Left colon (tissue), 2 donors: Measurements from ENCODE around the gene GPRC5D. TPM values are rescaled to one million over a fixed set of nuclear protein-coding genes. Genes with fewer than 3 reads are reported as not detected.
A peak's percentile ranks its signal among the peaks of the same experiment; 100 is the strongest.

ENCODE experiments used
- ATAC-seq: fragments of 200-7000 bp; cut with Tn5 transposase; one replicate; pipeline ENCODE4 v1.9.1; 2020; ENCODE audit warnings: mild to moderate bottlenecking, moderate library complexity
- DNase-seq, 2 donors: peaks; one replicate each; pipeline ENCODE4 v3.0.0-alpha.2; 2020
- intact Hi-C, 2 donors: fragments of 100-400 bp; cut with DNase I in 1 of 2; cut with micrococcal nuclease in 1 of 2; formaldehyde crosslinking; loops; one replicate each; pipeline versions ENCODE4 v1.11.2 to v1.14.0; 2022; cut with DNase I, micrococcal nuclease
- total RNA-seq, 2 donors: library from RNA; stranded (reverse); fragmentation: NEBNext Ultra II Directional; extraction: Animal tissue kit (Norgen Biotek cat#: 25700); gene quantifications; one replicate each; pipeline ENCODE4 v1.2.1, GENCODE V29; 2021
- donor health status: DM: no; HTN: no; CAD: no.
- donor health status: DM: yes; HTN: yes; CAD: no.

GPRC5D gene
- total RNA-seq, 2 donors from 2014 or later, result 0.28 TPM; not detected in 1

- intact Hi-C loops, result no loop called here
- ATAC-seq, result no peak
- no peak for DNase-seq
Observed at GRCh38 chr12:12943586-12944260, 8.2 kb downstream of the GPRC5D start.

- DNase-seq (no peak), ATAC-seq (no peak)
- intact Hi-C loops, result no loop called here
Observed at GRCh38 chr12:12941450-12942350, 10.3 kb downstream of the GPRC5D start.

- ATAC-seq (no peak), DNase-seq (no peak)
- intact Hi-C loops, result no loop called here
Observed at GRCh38 chr12:12939888-12940287, 12.1 kb downstream of the GPRC5D start.

GRCh38 chr12:12938541-12938940, 13.4 kb downstream of the GPRC5D start:
- DNase-seq, result no peak
- ATAC-seq, result no peak
- intact Hi-C loops, result no loop called here

- intact Hi-C loops, result no loop called here
- DNase-seq (no peak), ATAC-seq (no peak)
Observed at GRCh38 chr12:12936983-12937491, 14.9 kb downstream of the GPRC5D start.

GRCh38 chr12:12934556-12934955, 17.4 kb downstream of the GPRC5D start:
- intact Hi-C loops, result no loop called here
- DNase-seq, result no peak
- no peak for ATAC-seq

GRCh38 chr12:12933742-12934141, 18.2 kb downstream of the GPRC5D start:
- DNase-seq (no peak), ATAC-seq (no peak)
- intact Hi-C loops, result no loop called here

GRCh38 chr12:12930633-12931219, 21.2 kb downstream of the GPRC5D start:
- no peak for ATAC-seq
- DNase-seq, result no peak
- intact Hi-C loops, result no loop called here

GRCh38 chr12:12929696-12930095, 22.3 kb downstream of the GPRC5D start:
- ATAC-seq (no peak), DNase-seq (no peak)
- intact Hi-C loops, result no loop called here

GRCh38 chr12:12927211-12928079, 24.5 kb downstream of the GPRC5D start:
- peak; percentile 93 for ATAC-seq
- peak; percentile 77 to 91 for DNase-seq
- intact Hi-C loops, result no loop called here

GRCh38 chr12:12926571-12927071, 25.3 kb downstream of the GPRC5D start:
- intact Hi-C loops, result no loop called here
- no peak for ATAC-seq
- no peak for DNase-seq

GRCh38 chr12:12925388-12925787, 26.6 kb downstream of the GPRC5D start:
- no peak for ATAC-seq
- no peak for DNase-seq
- intact Hi-C loops, result no loop called here

- ATAC-seq (no peak), DNase-seq (no peak)
- intact Hi-C loops, result no loop called here
Observed at GRCh38 chr12:12924169-12924568, 27.8 kb downstream of the GPRC5D start.

GRCh38 chr12:12922978-12923377, 29.0 kb downstream of the GPRC5D start:
- no peak for DNase-seq
- no peak for ATAC-seq
- intact Hi-C loops, result no loop called here

GRCh38 chr12:12922191-12922616, 29.8 kb downstream of the GPRC5D start:
- ATAC-seq, result no peak
- intact Hi-C loops, result no loop called here
- DNase-seq, result no peak

- intact Hi-C loops, result loop anchor here (5.0 kb wide), 1 partner anchor 292 kb away; no protein-coding TSS in a partner anchor
- ATAC-seq, result no peak
- no peak for DNase-seq
Observed at GRCh38 chr12:12919666-12920435, 32.1 kb downstream of the GPRC5D start.

- DNase-seq (no peak), ATAC-seq (no peak)
- intact Hi-C loops, result loop anchor here (5.0 kb wide), 1 partner anchor 293 kb away; no protein-coding TSS in a partner anchor
Observed at GRCh38 chr12:12918781-12919389, 33.1 kb downstream of the GPRC5D start.
